Heart left ventricle (tissue), 13 donors: ENCODE data around the gene NTN4.

Experiments used
- POLR2A ChIP-seq, 2 donors: fragments of 450-650 bp; IDR thresholded peaks; one replicate each; pipeline ENCODE4 v1.6.1; 2017; ENCODE audit warnings: antibody characterized with exemption in 2 of 2, mild to moderate bottlenecking in 2 of 2, moderate library complexity in 2 of 2
- TF ChIP-seq, protein P1 (sequence below), 12 donors: fragments of 200-600 bp; sonication (generic) in 4 of 12; IDR thresholded peaks; one replicate each; pipeline versions ENCODE4 v1.5.0 to v1.8.0; 2018 to 2022; ENCODE audit warnings: antibody characterized with exemption in 12 of 12, mild to moderate bottlenecking in 5 of 12
- donor health status: ischemic (EF 13 %, LVEDD 7.1; RV severe dilation, severe dysfunction).
- donor health status: DM: no; HTN: yes; CAD: no.
- donor health status: DM: no; HTN: no; CAD: no.
- donor health status: ischemic (EF 25% LVEDD 6.9; RV normal size, moderate dysfunction).
- donor health status: ischemic (EF 25% LVEDD 5.7; RV mildly dilated, moderate dysfunction).
- donor health status: ischemic (EF 35%, LVEDD 5.7; RV mildly dilated, moderate dysfunction).
- donor health status: nonischemic (EF 11% LVEDD 7.7; RV severe dilation, severe dysfunction).
- donor health status: DM: yes; HTN: yes; CAD: no.
- donor health status: PGD.
- donor health status: ischemic (EF 29% LVEDD 5.4; RV normal size, mild dysfunction).
- donor health status: nonischemic (EF 23%, LVEDD 6.1; RV moderate dilation, normal function).

DNA sequence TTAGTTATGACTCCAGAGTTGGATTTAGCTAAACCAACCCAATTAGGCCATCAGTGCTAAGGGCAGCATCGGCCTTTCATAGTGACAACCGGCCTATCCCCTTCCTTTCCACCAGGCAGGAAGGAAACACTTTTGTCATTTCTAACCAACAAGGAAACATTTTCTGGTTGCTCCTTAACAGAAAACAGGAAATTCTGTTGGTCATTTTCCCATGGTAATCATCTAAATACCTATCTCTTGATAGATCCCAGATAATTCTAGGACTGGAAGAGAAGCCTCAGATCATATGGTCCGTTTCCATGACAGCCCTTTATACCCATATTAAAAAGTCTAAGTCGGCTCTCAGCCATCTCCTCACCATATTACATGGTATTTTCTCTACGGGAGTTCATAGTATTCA, 160.1 kb downstream of the NTN4 start:
- no peak for TF ChIP-seq POLR2A (IDR thresholded peaks at IDR 0.05)
- TF ChIP-seq, protein P1, sequence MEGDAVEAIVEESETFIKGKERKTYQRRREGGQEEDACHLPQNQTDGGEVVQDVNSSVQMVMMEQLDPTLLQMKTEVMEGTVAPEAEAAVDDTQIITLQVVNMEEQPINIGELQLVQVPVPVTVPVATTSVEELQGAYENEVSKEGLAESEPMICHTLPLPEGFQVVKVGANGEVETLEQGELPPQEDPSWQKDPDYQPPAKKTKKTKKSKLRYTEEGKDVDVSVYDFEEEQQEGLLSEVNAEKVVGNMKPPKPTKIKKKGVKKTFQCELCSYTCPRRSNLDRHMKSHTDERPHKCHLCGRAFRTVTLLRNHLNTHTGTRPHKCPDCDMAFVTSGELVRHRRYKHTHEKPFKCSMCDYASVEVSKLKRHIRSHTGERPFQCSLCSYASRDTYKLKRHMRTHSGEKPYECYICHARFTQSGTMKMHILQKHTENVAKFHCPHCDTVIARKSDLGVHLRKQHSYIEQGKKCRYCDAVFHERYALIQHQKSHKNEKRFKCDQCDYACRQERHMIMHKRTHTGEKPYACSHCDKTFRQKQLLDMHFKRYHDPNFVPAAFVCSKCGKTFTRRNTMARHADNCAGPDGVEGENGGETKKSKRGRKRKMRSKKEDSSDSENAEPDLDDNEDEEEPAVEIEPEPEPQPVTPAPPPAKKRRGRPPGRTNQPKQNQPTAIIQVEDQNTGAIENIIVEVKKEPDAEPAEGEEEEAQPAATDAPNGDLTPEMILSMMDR (IDR thresholded peaks at IDR 0.05): no peak
